ENCODE measurements around the gene LINGO1. TPM values are rescaled to one million over a fixed set of nuclear protein-coding genes. Genes with fewer than 3 reads are reported as not detected.

Gene LINGO1, protein sequence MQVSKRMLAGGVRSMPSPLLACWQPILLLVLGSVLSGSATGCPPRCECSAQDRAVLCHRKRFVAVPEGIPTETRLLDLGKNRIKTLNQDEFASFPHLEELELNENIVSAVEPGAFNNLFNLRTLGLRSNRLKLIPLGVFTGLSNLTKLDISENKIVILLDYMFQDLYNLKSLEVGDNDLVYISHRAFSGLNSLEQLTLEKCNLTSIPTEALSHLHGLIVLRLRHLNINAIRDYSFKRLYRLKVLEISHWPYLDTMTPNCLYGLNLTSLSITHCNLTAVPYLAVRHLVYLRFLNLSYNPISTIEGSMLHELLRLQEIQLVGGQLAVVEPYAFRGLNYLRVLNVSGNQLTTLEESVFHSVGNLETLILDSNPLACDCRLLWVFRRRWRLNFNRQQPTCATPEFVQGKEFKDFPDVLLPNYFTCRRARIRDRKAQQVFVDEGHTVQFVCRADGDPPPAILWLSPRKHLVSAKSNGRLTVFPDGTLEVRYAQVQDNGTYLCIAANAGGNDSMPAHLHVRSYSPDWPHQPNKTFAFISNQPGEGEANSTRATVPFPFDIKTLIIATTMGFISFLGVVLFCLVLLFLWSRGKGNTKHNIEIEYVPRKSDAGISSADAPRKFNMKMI
- not detected in 2 replicates for total RNA-seq

DNA sequence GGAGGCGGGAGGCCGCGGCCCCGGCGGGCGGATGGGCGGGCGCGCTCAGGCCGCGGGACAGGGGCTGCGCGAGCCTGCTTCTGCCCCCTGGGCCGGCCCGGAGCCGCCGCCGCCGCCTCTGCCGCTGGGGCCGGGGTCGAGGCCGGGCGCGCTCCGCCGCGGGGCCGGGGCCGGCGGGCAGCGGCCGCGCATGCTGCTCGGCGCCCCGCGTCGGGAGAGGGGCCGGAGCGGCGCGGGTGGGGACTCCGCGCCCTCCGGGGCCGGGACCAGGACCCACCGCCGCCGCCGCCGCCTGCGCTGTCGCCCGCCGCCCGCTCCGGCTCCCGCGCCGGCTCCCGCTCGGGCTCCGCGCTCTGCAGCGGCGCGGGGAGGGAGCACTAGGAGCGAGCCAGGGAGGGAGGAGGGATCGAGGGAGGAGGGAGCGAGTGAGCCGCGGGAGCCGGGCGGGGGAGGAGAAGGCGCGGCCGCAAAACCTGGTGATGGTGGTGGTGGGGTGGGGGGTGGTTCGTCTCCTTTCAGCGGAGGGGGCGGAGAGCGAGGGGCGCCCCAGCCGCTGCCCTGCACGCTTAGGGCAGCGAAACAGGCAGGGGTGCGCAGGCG is at the start of gene LINGO1:
LINGO1 (minus strand) TSS at position 379 of the 600 bp plus-strand sequence. CDS start 597 bp downstream, outside the sequence.

Other genes starting within 250 kb of the LINGO1 start
- gene PEAK1, start 212.8 kb downstream of the LINGO1 start, total RNA-seq = 156 and 177 TPM in 2 replicates
- 32.9 and 43.3 TPM in 2 replicates for gene HMG20A, start 212.0 kb downstream of the LINGO1 start, total RNA-seq